DOHH2 (cell line): ENCODE results near the gene HES2.
A peak's percentile ranks its signal among the peaks of the same experiment; 100 is the strongest.

Experiments
- H3F3A ChIP-seq: fragments of 200-600 bp; sonication (generic), shearing (Covaris generic); 2 replicates; pipeline ENCODE4 v1.6.0; 2016; ENCODE audit warnings: antibody characterized with exemption, mild to moderate bottlenecking; ENCODE audit not compliant: control insufficient read depth, insufficient read depth
- H3K27ac ChIP-seq: fragments of 200-600 bp; sonication (generic); 2 replicates; pipeline ENCODE4 v1.5.1; 2014; ENCODE audit warnings: low read depth, mild to moderate bottlenecking, low read length, moderate library complexity
- H3K27me3 ChIP-seq: fragments of 200-600 bp; sonication (generic); 2 replicates; pipeline ENCODE4 v1.6.1; 2014; ENCODE audit warnings: mild to moderate bottlenecking, low read length, mixed read lengths; ENCODE audit not compliant: control insufficient read depth
- H3K36me3 ChIP-seq: fragments of 200-600 bp; sonication (generic); 2 replicates; pipeline ENCODE4 v1.6.1; 2014; ENCODE audit warnings: mild to moderate bottlenecking, low read length, moderate library complexity, mixed read lengths; ENCODE audit not compliant: control insufficient read depth
- H3K4me1 ChIP-seq: fragments of 200-600 bp; sonication (generic); 2 replicates; pipeline ENCODE4 v1.6.1; 2014; ENCODE audit warnings: mild to moderate bottlenecking, low read length, mixed read lengths; ENCODE audit not compliant: control insufficient read depth
- H3K4me2 ChIP-seq: fragments of 200-600 bp; sonication (generic); 2 replicates; pipeline ENCODE4 v1.6.0; 2014; ENCODE audit warnings: mild to moderate bottlenecking, low read length, moderate library complexity
- H3K4me3 ChIP-seq: fragments of 200-600 bp; sonication (generic); 2 replicates; pipeline ENCODE4 v1.5.1; 2014; ENCODE audit warnings: mild to moderate bottlenecking, low read length, mixed read lengths
- H3K79me2 ChIP-seq: fragments of 200-600 bp; sonication (generic); 2 replicates; pipeline ENCODE4 v1.6.1; 2014; ENCODE audit warnings: mild to moderate bottlenecking, low read length, mixed read lengths; ENCODE audit not compliant: control insufficient read depth
- H3K9me2 ChIP-seq: fragments of 200-600 bp; sonication (generic); replicated peaks from 2 replicates; pipeline ENCODE4 v1.6.1; 2014; ENCODE audit warnings: mild to moderate bottlenecking, low read length, mixed read lengths; ENCODE audit not compliant: control insufficient read depth
- H3K9me3 ChIP-seq: fragments of 200-600 bp; sonication (generic); 2 replicates; pipeline ENCODE4 v1.6.1; 2014; ENCODE audit warnings: antibody characterized with exemption, low read length, mixed read lengths; ENCODE audit not compliant: control insufficient read depth, insufficient read depth
- H4K20me1 ChIP-seq: fragments of 200-600 bp; sonication (generic); 2 replicates; pipeline ENCODE4 v1.6.0; 2014; ENCODE audit warnings: low read depth, mild to moderate bottlenecking, antibody characterized with exemption, low read length, moderate library complexity; ENCODE audit not compliant: control insufficient read depth, insufficient read depth
- EZH2phosphoT487 ChIP-seq: fragments of 200-600 bp; sonication (generic); IDR thresholded peaks from 2 replicates; pipeline ENCODE4 v1.6.1; 2017; ENCODE audit warnings: borderline replicate concordance, mild to moderate bottlenecking, antibody characterized with exemption, low read length, moderate library complexity, mixed read lengths
- TF ChIP-seq, protein P1 (sequence below): fragments of 200-600 bp; sonication (generic); IDR thresholded peaks from one replicate; pipeline ENCODE4 v1.5.1; 2014; ENCODE audit warnings: antibody characterized with exemption, mild to moderate bottlenecking, low read depth, low read length; ENCODE audit not compliant: poor library complexity, severe bottlenecking

The HES2 gene, protein sequence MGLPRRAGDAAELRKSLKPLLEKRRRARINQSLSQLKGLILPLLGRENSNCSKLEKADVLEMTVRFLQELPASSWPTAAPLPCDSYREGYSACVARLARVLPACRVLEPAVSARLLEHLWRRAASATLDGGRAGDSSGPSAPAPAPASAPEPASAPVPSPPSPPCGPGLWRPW

DNA sequence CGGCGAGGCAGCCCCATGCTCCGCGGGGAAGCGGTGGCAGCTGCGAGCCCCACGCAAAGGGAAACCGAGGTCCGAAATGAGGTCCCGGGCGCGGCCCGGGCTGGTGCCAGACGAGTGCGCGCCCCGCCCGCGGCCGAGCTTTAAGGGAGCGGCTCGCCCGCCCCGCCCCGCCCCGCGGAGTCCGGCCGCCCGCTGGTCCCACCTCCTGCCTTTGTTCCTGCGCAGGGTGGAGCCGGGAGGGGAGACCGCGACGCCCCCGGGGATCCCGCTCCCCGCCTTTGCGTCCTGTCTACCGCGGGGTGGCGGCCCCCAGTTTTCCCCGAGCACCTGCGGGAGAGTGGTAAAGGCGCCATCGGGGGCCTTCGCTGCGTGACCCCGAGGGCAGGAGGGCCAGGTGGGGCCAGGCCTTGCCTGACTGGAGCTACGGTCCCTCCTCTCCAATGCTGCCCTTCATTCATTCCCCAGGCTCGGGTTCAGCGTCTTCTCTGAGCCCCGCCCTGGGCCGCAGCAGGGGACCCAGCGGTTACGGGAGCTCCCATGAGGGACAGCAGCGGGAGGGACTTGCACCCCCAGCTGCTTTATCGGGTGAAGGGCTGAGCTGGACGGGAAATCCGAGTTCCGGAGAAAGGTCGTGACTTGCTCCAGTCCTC, at the start of gene HES2:
HES2 (minus strand) TSS at position 116 of the 650 bp plus-strand sequence; CDS start at position 17, 99 bp downstream.
- Histone ChIP-seq H3K4me2 (no peak within 1 kb of the TSS), H3K36me3 (no peaks in the 10 kb centered on the region), H3K9me3 (no peaks in the 10 kb centered on the region), H3F3A (no peaks in the 10 kb centered on the region), H3K4me1 (no peaks in the 10 kb centered on the region), H3K27ac (no peak within 1 kb of the TSS), H3K27me3 (peaks cover 50% of the 10 kb centered on the region), H4K20me1 (no peaks in the 10 kb centered on the region), H3K9me2 (no peaks in the 10 kb centered on the region), H3K79me2 (no peaks in the 10 kb centered on the region), H3K4me3 (no peak within 1 kb of the TSS)
- 0 out of 2 replicates have a peak, but pooled peaks have one; percentile 19 for TF ChIP-seq EZH2phosphoT487
- TF ChIP-seq, protein P1, sequence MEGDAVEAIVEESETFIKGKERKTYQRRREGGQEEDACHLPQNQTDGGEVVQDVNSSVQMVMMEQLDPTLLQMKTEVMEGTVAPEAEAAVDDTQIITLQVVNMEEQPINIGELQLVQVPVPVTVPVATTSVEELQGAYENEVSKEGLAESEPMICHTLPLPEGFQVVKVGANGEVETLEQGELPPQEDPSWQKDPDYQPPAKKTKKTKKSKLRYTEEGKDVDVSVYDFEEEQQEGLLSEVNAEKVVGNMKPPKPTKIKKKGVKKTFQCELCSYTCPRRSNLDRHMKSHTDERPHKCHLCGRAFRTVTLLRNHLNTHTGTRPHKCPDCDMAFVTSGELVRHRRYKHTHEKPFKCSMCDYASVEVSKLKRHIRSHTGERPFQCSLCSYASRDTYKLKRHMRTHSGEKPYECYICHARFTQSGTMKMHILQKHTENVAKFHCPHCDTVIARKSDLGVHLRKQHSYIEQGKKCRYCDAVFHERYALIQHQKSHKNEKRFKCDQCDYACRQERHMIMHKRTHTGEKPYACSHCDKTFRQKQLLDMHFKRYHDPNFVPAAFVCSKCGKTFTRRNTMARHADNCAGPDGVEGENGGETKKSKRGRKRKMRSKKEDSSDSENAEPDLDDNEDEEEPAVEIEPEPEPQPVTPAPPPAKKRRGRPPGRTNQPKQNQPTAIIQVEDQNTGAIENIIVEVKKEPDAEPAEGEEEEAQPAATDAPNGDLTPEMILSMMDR, result no peak

DNA sequence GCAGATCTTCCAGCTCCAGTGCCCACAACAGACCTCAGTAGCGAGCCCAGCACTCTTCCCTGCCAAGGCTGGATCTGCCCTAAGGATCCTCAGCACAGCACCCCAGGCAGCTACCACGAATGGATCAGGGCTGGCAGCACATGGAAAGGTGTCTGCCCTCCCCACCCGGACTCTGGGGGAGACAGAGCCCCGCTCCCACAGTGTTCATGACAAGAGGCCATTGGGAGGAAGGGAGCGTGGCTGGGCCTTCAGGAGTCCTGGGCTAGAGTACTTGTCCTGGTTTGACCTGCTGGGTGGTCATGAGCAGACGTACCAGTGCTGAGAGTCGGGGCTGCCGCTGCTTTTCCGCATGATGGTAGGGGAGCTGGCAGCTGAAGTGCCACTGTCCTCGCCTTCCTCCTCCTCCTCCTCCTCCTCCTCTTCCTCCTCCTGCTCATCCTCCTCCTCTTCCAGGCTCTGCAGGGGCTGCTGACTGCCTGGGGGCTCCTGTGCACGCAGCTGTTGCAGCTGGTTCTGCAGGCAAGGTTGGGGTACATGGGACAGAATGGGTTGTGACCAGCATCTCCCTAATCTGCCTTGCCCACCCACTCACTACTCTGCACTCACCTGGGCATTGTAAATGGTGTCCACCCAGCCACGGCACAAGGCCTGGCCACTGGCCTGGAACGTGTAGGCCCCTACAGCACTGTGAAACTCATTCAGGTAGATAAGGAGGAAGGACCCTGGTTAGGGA, 49.2 kb upstream of the HES2 start:
- no peaks in the 10 kb centered on the region for H4K20me1 ChIP-seq
- H3K79me2 ChIP-seq, result no peaks in the 10 kb centered on the region
- no peak overlapping the region for H3K4me2 ChIP-seq
- H3K4me1 ChIP-seq, result no peaks in the 10 kb centered on the region
- TF ChIP-seq EZH2phosphoT487, result no peak
- TF ChIP-seq, protein P1, result no peak
- H3F3A ChIP-seq, result no peaks in the 10 kb centered on the region
- no peak overlapping the region for H3K27ac ChIP-seq
- H3K4me3 ChIP-seq, result no peak overlapping the region
- H3K27me3 ChIP-seq, result no peaks in the 10 kb centered on the region
- no peaks in the 10 kb centered on the region for H3K9me3 ChIP-seq
- no peaks in the 10 kb centered on the region for H3K36me3 ChIP-seq
- H3K9me2 ChIP-seq, result no peaks in the 10 kb centered on the region

DNA sequence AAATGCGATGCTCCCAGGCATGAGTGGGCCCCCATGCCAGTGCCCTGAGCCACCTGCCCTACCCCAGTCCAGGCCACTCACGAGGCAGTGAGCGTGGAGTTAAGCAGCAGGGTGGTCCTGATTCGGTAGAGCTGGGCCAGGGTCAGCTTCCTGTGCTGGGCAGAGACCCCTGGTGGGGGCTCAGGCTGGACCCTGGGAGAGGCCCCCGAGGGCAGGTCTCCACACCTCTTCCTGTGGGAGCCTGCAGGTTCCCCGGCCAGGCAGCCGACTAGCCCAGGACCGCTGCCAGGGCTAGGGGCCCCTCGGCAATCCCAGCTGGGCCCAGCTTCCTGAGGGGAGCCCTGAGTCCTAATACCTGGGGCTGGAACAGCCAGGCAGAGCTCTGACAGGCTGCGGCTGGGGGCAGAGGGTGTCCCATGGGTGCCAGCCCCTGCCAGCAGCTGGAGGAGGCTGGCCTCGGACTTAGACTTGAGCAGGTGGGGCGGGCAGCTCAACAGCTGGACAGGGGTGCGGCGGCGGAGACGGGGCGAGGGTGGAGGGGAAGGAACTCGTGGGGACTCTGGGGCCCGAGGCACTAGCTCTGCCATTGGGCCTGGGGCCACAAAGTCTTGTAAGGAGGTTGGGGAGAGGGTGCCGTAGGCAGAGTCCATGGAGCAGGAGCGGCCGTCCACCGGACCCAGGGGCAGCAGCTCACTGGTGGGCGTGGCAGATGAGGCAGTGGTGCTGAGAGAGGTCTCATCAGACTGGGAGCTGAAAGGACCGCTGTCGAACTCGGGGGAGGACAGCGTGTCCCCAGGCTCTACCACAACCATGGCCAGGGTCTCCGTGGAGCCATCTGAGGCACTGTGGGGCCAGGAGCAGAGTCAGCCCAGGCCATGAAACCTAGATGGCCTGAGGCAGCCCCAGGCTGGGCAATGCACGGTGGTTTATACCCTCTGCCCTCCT, 48.3 kb upstream of the HES2 start:
- no peak overlapping the region for H3K27ac ChIP-seq
- no peaks in the 10 kb centered on the region for H3K36me3 ChIP-seq
- H3K4me1 ChIP-seq, result no peaks in the 10 kb centered on the region
- no peaks in the 10 kb centered on the region for H3K9me2 ChIP-seq
- no peak overlapping the region for H3K4me3 ChIP-seq
- H4K20me1 ChIP-seq, result no peaks in the 10 kb centered on the region
- no peak overlapping the region for H3K4me2 ChIP-seq
- no peaks in the 10 kb centered on the region for H3K9me3 ChIP-seq
- H3K27me3 ChIP-seq, result no peaks in the 10 kb centered on the region
- TF ChIP-seq, protein P1, result no peak
- no peak for TF ChIP-seq EZH2phosphoT487
- no peaks in the 10 kb centered on the region for H3F3A ChIP-seq
- H3K79me2 ChIP-seq, result no peaks in the 10 kb centered on the region
